HEK293T (cell line): ENCODE data around the gene ZNF391.

Source experiments
- ARNT ChIP-seq: fragments of 450-650 bp; IDR thresholded peaks from 2 replicates; pipeline ENCODE4 v1.6.1; 2017; ENCODE audit warnings: mild to moderate bottlenecking
- ELF4 ChIP-seq: fragments of 450-650 bp; IDR thresholded peaks from 2 replicates; pipeline ENCODE4 v1.6.1; 2017; ENCODE audit warnings: antibody characterized with exemption
- L3MBTL2 ChIP-seq: fragments of 450-650 bp; conservative IDR thresholded peaks from 2 replicates; pipeline ENCODE4 v1.6.1; 2016; ENCODE audit warnings: mild to moderate bottlenecking

DNA sequence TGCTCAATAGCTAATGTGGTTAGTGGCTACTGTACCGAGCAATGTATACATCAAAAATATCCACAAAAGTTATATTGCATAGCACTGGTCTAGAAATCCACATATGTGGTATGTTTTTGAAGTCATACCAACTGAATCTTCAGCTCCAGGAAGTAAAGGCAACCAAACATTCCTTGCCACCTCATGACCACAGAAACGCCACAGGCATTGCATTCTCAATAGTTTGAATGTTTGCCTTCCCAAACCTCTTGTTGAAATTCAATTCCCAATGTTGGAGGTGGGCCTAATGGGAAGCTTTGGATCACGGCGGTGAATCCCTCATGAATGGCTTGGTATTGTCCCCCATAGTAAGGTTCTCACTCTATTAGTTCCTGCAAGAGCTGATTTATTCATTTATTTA is 18.2 kb upstream of the ZNF391 start:
- no peak for TF ChIP-seq ARNT
- no peak for TF ChIP-seq L3MBTL2
- TF ChIP-seq ELF4, result no peak
